Skin of body (tissue), 2 donors: ENCODE data around the gene ELF5. TPM values are rescaled to one million over a fixed set of nuclear protein-coding genes. Genes with fewer than 3 reads are reported as not detected.

ENCODE experiments used
- DNase-seq: peaks from one replicate; lab custom pipeline; 2025; lab: John Stamatoyannopoulos, UW
- total RNA-seq: library from RNA; depleted of rRNA; stranded (reverse); fragments of >200 nt; gene quantifications from one replicate; pipeline ENCODE4 v1.2.3, GENCODE V29; 2014

The ELF5 gene
- total RNA-seq = 25.5 TPM

DNA sequence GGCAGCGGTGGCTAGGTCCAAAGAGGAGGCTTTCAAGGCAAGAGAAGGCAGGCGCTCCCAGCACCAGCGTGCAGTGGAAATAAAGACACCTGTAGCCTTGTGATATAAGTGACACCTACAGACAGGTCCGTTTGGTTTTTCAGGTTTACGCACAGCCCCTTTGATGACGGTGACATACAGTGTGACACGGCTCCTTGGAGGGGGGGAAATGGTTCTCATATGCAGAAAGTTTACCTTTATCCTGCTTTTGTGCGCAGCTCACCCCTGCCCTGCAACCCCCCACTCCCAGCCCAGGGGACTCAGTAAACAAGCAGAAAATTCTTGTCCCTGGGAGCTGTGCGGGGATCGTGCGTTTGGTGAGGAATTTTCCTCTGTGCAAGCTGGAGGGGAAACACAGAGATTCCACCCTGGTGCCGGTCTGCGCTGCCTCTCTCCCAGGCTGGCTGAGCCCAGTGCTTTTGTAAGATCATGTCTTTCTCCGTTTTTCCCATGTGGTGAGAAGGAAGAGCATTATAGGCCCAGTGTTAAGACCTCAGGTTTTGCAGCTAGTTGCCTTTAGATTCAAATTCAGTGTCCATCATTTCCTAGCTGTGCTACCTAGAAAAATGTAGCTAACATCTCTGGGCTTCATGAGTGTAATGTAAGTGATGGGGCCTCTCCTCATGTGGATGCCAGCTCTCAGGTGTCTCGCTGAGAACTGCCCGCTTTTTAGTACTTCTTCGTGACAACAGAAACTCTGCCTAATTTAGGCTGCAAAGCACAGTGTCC is at the start of gene ELF5:
Gene ELF5 (minus strand): TSS at position 113 of the 768 bp plus-strand sequence. CDS start 8,045 bp downstream, outside the sequence.
- DNase-seq = no peak

DNA sequence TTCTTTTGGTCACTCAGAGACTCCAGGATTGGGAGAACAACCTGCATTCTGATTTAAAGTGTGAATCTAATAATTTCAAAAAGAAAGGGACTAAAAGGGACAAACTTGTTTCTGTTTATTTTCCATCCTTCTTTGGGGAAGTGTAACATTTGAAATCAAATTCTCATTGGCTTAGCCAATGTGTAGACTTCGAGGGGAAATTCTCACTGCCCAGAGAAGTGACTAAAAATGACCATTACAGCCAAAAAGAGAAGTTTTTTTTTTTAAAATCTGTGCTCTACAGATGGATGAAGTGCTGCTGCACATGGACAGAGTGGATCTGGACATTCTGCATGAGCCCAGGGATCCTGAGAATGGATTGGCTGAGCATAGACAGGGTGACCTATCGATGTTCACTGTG is 49.4 kb upstream of the ELF5 start:
- no peak for DNase-seq

DNA sequence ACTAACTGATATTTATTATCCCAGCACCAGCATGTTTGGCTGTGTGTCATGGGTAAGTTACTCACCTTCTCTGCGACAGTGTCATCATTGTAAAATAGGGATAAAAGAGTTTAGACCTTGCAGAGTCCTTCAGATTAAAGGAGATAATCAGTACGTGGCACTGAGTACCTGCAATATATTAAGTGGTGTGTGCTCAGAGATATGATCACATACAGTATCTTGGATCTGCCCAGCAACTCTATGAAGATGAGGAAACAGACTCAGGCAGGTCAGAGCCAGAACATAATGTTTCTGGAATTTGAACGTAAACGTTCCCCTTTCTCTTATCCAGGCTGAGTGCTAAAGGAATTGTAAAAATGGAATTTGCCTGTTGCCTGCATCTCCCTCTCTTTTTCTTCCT is 46.9 kb upstream of the ELF5 start:
- DNase-seq = no peak

GRCh38 chr11:34558673-34559072 is 45.1 kb upstream of the ELF5 start:
- DNase-seq = no peak

GRCh38 chr11:34558211-34558610 is 44.6 kb upstream of the ELF5 start:
- DNase-seq = no peak

DNA sequence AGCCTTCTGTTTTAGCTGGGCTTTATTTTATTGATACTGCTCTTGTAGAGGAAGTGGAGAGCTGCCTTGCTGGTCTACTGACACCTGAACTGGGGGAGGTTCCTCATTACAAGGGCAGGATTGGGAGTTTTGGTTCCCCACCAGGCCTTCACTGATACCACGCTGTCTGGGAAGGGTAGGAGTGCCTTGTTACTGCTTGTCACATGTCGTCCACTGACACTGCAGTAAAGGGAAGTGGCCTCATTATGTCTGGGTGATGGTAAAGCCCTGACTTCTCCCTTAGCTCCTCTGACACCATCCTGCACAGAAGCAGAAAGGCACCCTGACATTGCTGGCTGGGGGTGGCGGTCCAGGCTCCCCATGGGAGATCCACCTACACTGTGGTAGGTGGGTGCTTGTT is 38.7 kb upstream of the ELF5 start:
- no peak for DNase-seq

- no peak for DNase-seq
Measured at GRCh38 chr11:34549271-34549670, 35.7 kb upstream of the ELF5 start.

DNA sequence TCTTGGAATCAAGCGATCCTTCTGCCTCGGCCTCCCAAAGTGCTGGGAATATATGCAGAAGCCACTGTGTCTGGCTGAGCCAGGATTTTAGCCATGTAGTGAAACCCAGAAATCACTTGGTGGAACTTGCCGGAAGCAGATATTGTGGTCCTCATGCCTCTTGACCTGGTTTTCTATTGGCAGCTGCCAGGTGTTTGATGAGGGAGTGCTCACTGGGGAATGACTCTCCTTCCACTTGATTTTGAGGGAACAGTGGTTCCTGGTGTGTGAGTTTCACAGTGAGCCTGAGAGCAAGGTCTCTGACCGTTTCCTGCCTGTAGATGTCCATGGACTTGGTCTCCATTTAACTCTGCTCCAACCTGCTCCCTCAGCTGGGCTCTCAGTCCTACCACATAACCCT is 34.7 kb upstream of the ELF5 start:
- DNase-seq = no peak

GRCh38 chr11:34546511-34547209 is 33.1 kb upstream of the ELF5 start:
- no peak for DNase-seq

DNA sequence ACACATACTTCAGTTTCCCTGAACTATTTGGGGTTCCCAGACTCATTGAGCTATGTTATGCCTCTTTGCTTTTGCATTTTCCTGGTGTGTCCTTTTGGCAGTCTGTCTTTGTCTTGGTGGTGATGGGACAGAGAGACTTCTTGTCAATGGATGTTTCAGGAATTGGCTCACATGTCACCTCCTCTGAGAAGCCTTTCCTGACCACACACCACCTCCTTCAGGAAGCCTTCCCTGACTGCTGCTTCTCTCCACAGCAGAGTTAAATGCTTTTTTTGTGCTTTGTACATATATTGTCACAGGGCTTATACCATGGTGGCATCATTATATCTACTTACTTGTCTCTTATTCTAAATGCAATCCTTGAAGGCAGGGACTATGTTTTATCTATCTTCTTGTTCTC is 28.5 kb upstream of the ELF5 start:
- no peak for DNase-seq

DNA sequence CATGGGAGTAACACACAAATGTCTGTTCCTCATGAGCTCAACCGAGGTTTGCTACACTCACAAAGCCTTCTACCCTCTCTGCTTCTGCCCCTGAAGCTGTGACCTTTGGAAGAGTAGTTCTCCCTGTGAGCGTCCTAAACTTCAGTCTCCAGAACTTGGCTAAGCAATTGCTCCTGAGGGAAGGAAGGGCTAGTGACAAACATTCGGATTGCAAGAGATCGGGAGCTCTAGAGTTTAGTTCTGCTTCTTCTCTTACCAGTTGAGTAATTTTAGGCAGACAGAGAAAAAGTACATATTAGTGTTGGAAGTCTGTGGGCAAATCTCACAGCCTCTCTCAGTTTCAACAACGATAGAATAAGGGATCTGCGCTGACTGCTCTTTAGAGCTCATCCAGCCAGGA is 27.3 kb upstream of the ELF5 start:
- DNase-seq = no peak

- no peak for DNase-seq
Measured at GRCh38 chr11:34537636-34538035, 24.0 kb upstream of the ELF5 start.

- DNase-seq = no peak
Measured at GRCh38 chr11:34536056-34536455, 22.5 kb upstream of the ELF5 start.

DNA sequence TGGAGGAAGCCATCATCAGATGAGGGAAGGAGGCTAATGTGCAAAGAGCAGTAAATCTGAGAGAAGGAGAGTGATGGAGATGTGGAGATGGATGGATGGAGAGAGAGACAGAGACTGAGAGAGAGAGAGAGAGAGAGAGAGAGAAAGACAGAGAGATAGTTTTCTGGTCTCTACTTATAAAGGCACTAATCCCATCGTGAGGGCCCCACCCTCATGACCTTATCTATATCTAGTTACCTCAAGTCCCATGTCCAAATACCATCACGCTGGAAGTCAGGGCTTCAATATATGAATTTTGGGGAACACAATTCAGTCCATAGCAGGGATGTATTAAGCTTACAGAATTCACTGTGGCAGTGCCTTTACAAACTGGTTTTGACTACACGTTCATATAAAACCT is 21.2 kb upstream of the ELF5 start:
- DNase-seq = no peak

DNA sequence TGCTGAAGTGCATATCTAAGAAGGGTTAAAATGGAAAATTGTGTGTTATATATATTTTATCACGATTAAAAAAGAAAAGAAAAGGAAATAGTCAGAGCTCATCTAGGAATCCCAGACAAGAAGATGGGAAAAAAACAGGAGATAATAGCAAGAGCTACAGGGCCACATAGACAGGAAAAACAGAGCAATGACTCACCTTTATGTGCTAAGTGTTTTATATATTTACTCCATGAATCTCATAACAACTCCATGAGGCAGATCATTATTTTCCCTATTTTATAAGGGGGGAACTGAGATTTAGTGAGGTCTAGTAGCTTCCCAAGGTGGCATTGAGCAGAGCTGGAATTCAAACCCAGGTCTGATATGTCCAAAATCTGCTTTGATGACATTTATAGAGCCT is 18.1 kb upstream of the ELF5 start:
- DNase-seq = no peak

DNA sequence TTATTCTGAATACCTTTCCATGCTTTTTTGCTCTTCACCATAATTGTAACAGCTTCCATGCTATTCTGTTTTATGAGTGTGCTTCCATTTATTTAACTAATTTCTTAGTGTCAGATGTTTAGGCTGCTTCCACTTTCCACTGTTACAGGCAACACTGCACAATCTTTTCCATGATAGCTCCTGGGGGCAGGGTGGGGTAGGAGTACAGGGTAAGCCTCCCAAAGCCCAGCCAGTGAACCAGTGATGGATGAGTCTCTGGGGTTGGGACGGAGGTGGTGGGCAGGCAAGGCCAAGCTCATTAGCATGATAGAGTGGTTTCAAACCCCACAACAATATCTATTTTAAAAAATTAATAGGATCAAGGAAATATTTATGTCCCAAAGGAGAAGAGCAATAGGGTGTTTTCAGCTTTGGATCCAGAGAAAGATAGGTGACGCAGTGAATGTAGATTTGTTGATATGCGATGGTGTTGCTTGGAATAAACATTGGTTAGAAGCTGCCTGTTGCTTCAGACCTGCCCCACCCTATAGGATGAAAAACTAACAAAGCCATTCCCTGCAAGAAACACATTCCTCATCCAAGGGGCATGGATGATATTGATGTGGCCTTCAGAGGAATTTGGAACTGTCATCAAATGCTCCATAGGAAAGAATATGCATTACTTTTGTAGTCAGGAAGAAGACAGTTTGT is 17.1 kb upstream of the ELF5 start:
- no peak for DNase-seq

DNA sequence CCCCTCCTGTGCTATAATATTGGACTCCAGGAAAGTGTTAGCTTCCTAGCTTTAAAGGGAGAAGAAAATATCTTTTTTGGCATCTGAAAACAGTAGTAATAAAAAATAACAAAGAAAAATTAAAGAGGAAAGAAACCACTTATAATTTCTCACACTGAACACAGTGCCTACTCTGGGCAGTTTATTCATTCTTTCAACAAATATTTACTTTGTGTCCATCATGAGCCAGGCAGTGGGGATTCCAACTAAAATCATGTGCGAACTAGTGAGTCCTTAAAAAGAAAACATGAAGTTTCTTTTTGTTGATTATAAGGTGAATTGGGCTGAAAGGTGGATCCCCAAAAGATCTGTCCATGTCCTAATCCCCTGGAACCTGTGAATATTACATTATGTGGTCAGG is 16.0 kb upstream of the ELF5 start:
- no peak for DNase-seq

DNA sequence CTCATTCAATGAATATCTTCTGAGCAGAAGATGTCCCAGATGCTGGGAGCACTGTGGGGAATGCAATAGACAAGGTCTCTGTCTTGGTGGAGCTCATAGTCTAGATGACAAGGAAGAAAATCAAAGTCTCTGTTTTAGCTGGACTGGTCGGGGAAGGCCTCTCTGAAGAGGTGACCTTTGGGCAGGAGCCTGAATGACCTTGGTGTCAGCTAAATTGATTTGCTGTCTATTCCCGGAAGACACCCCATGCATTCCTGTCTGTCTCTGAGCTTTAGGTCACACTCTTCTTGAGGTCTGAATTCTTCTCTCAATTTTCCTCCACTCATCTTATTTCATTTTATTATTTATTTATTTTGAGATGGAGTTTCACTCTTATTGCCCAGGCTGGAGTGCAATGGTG is 14.5 kb upstream of the ELF5 start:
- DNase-seq = no peak

- no peak for DNase-seq
Measured at GRCh38 chr11:34525888-34526657, 12.5 kb upstream of the ELF5 start.

DNA sequence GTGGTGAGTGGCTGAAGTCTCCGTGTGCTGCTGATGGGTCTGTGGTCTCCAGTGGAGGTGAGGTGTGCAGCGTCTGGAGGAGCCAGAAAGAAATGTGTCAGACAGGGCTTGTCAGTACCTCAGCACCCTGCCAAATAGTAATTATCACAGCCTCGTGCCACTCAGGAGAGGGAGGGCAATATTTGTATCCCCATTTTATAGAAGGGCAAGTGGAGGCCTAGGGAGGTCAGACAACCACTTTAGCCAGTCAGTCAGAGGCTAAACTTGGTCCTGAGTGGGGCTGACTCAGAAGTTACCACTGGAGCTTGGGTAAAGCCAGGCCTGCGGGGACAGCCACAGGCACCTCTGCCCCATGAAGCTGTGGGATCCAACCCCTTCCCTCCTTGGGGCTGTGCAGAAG is 11.5 kb upstream of the ELF5 start:
- no peak for DNase-seq

- no peak for DNase-seq
Measured at GRCh38 chr11:34524696-34525095, 11.1 kb upstream of the ELF5 start.

DNA sequence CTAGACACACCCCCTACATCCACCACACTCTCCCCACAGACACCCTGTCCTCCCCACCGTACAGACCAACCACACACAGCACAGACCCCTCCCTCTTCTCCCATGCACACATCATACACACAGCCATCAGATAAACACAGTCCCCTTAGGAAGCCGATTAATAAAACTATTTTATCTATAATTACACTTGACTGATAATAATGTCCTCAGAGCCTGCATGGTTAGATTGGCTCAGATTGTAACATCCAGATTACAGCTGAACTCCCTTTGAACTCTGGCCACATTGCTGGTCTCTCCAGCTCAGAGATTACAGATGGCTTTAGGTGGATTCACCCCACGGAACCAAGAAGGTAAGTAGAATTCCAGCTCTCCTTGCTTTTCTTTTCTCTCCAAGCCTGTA is 9.5 kb upstream of the ELF5 start:
- no peak for DNase-seq
